ENCODE measurements around the gene TCAP.

DNA sequence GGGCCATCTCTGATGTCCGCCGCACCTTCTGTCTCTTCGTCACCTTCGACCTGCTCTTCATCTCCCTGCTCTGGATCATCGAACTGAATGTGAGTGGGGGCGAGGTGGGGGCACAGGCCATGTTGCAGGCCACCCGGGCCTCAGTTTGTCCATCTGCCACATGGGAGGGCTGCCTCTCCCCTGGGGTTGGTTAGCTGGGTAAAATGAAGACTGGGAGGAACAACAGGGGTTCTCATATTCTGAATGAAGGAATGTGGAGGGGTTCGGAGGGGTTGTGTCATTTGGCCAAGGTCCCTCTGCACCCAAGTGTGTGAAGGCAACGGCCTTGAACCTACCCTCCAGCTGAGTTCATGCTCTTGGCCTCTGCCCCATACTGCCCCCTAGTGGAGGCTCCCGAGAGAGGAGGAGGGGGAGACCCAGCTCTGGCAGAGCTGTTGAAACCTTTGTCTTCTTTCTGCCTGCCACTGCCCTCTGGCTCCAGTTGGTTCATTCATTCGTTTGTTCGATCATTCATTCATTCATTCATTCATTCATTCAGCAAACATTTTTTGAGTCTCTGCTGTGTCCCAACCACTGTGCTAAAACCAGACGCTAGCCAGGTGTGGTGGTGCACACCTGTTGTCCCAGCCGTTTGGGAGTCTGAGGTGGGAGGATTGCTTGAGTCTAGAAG is 11.4 kb upstream of the TCAP start:
- TF ChIP-seq, protein P1, sequence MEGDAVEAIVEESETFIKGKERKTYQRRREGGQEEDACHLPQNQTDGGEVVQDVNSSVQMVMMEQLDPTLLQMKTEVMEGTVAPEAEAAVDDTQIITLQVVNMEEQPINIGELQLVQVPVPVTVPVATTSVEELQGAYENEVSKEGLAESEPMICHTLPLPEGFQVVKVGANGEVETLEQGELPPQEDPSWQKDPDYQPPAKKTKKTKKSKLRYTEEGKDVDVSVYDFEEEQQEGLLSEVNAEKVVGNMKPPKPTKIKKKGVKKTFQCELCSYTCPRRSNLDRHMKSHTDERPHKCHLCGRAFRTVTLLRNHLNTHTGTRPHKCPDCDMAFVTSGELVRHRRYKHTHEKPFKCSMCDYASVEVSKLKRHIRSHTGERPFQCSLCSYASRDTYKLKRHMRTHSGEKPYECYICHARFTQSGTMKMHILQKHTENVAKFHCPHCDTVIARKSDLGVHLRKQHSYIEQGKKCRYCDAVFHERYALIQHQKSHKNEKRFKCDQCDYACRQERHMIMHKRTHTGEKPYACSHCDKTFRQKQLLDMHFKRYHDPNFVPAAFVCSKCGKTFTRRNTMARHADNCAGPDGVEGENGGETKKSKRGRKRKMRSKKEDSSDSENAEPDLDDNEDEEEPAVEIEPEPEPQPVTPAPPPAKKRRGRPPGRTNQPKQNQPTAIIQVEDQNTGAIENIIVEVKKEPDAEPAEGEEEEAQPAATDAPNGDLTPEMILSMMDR (IDR thresholded peaks at IDR 0.05), result peak; percentile 17 to 43 (median 22)
- no peak for TF ChIP-seq POLR2A (IDR thresholded peaks at IDR 0.05)

Data from vagina (tissue), 2 donors.